NCI-H2196 treated with DMSO at 0.1 percent for 48 hours (cell line): ENCODE results near the gene UBE2O.

Experiments
- DNase-seq: peaks from one replicate; lab custom pipeline; 2025; ENCODE audit not compliant: unreplicated experiment; lab: John Stamatoyannopoulos, UW

Gene UBE2O

GRCh38 chr17:76485569-76485968 is 32.6 kb upstream of the UBE2O start:
- DNase-seq: no peak

- DNase-seq: no peak
These were observed 31.3 kb upstream of the UBE2O start for GRCh38 chr17:76484228-76484725.

GRCh38 chr17:76481071-76481655 is 28.2 kb upstream of the UBE2O start:
- DNase-seq: no peak

- no peak for DNase-seq
These were observed 27.7 kb upstream of the UBE2O start for GRCh38 chr17:76480632-76481031.

- DNase-seq: no peak
These were observed 26.6 kb upstream of the UBE2O start for GRCh38 chr17:76479515-76480060.

- no peak for DNase-seq
These were observed 26.0 kb upstream of the UBE2O start for GRCh38 chr17:76478730-76479514.

- DNase-seq: no peak
These were observed 25.1 kb upstream of the UBE2O start for GRCh38 chr17:76478097-76478496.

GRCh38 chr17:76477576-76477975 is 24.6 kb upstream of the UBE2O start:
- DNase-seq: no peak

- no peak for DNase-seq
These were observed 23.8 kb upstream of the UBE2O start for GRCh38 chr17:76476736-76477135.

GRCh38 chr17:76475302-76475701 is 22.4 kb upstream of the UBE2O start:
- DNase-seq: no peak

- DNase-seq: no peak
These were observed 21.9 kb upstream of the UBE2O start for GRCh38 chr17:76474894-76475293.

GRCh38 chr17:76474238-76474637 is 21.3 kb upstream of the UBE2O start:
- DNase-seq: no peak

GRCh38 chr17:76473541-76473985 is 20.6 kb upstream of the UBE2O start:
- DNase-seq: no peak

- no peak for DNase-seq
These were observed 19.8 kb upstream of the UBE2O start for GRCh38 chr17:76472726-76473125.

- no peak for DNase-seq
These were observed 19.3 kb upstream of the UBE2O start for GRCh38 chr17:76472258-76472645.

GRCh38 chr17:76471498-76472257 is 18.7 kb upstream of the UBE2O start:
- no peak for DNase-seq

GRCh38 chr17:76469991-76470739 is 17.2 kb upstream of the UBE2O start:
- no peak for DNase-seq

GRCh38 chr17:76469076-76469990 is 16.4 kb upstream of the UBE2O start:
- DNase-seq: no peak

- no peak for DNase-seq
These were observed 15.7 kb upstream of the UBE2O start for GRCh38 chr17:76468634-76469010.
